MV-4-11 (cell line): ENCODE measurements around the gene SERP2.
"Not testable (repeated sequence)": the region's sequence is repeated elsewhere in the genome, so short reads cannot be mapped to it uniquely, and the experiment has no call there.

Experiments
- DNase-seq: peaks from one replicate; lab custom pipeline; 2025; lab: John Stamatoyannopoulos, UW

The SERP2 gene

DNA sequence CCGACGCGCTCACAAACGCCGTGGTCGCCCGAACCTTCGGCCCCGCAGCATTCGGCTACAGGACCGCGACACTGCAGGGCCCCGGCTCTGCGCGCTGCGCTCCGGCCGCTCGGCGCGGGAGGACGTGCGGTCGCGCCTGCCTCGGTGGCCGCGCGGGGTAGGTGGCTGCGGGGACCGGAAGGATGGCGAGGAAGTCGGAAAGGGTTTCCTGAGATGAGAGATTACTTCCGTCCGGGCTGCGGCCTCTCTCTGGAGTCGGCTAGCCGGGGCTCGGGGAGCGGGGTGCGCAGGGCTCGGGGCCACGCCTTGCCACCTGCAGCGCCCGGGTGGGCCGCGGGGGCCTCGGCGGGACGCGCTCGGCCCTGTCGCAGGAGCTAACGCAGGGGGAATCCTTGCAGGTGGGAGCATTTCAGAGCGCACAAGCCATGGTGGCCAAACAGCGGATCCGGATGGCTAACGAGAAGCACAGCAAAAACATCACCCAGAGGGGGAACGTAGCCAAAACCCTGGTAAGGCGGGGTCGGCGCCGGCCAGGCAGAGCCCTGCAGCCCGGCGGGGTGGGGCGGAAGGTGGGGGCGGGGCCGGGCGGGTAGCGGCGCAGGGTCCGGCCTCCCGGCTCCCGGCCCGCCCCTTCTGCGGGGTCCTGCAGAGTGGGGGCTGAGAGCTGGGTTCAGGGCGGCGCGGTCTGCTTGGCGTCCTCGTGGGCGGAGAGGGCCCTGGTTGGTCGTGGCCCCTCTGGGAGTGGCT lies at the start of gene SERP2:
SERP2 (plus strand) TSS at position 224 of the 747 bp plus-strand sequence; CDS start at position 426, 202 bp downstream.
- no peak for DNase-seq

DNA sequence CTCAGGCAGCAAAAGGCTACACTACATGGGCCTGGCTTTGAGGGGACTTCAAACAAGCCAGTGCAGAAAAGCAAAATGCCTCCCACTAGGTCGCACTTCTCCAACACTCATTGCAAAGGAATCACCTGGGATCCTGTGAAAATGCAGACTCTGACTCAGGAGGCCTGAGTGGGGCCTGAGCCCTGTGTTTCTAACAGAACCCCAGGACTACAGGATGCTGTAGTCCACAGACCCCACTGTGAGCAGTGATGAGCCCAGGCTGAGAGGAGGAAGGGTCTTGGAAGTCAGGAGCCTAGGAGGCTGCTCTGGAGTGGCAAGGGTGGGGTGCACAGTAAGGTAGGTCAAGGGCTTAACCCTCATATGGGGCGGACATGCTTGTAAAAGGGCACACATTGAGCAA lies 46.7 kb upstream of the SERP2 start:
- no peak for DNase-seq

DNA sequence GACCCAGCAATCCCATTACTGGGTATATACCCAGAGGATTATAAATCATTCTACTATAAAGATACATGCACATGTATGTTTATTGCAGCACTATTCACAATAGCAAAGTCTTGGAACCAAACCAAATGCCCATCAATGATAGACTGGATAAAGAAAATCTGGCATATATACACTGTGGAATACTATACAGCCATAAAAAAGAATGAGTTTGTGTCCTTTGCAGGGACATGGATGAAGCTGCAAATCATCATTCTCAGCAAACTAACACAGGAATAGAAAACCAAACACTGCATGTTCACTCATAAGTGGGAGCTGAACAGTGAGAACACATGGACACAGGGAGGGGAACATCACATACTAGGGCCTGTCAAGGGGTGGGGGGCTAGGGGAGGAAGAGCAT lies 44.6 kb upstream of the SERP2 start:
- not testable (repeated sequence) for DNase-seq

DNA sequence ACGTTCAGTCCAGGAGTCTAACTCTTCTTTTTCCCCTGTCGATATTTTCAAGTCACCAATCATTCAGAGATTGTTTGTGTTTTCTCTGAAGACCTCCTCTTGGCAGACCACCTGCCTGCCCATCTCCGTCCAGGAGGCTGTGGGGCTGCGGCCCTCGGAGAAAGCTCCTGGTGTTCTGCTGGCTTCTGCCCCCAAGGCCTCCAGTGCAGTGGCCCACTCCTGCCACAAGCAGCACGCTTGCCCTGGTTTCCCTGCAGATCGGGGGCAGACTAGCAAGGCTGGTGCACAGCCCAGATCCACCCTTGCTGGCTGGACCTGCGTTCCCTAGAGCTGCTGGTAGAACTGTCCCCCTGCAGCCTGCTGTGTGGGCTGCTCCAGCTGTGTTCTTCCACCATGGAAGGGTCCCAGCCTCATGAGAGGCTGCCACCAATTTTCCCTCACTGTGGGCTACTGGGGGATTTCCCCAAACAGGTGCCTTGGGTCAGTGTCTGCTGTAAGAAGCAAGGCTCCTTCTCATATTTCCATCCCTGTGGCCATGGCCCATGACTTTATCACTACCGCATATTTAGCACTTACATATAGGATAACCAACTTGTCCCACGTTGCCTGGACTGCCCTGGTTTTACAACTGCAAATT lies 43.6 kb upstream of the SERP2 start:
- DNase-seq, result no peak

DNA sequence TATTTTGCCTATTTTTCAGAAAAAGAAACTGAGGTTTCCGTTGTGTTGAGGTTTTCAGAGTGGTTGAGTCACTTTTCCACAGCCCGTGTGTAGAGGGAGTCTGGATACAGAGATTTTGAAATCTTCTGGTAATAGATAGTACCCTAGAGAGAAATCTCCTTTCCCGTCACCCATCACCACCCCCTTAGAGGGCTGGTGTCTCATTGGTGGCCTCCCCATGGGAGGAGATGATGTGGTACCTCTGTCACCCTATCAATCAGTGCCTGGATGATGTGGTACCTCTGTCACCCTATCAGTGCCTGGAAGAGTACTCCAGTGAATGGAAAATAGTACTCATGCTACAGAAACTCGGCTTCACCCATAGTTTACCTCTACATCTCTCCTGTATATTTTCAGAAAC lies 42.2 kb upstream of the SERP2 start:
- DNase-seq, result no peak

DNA sequence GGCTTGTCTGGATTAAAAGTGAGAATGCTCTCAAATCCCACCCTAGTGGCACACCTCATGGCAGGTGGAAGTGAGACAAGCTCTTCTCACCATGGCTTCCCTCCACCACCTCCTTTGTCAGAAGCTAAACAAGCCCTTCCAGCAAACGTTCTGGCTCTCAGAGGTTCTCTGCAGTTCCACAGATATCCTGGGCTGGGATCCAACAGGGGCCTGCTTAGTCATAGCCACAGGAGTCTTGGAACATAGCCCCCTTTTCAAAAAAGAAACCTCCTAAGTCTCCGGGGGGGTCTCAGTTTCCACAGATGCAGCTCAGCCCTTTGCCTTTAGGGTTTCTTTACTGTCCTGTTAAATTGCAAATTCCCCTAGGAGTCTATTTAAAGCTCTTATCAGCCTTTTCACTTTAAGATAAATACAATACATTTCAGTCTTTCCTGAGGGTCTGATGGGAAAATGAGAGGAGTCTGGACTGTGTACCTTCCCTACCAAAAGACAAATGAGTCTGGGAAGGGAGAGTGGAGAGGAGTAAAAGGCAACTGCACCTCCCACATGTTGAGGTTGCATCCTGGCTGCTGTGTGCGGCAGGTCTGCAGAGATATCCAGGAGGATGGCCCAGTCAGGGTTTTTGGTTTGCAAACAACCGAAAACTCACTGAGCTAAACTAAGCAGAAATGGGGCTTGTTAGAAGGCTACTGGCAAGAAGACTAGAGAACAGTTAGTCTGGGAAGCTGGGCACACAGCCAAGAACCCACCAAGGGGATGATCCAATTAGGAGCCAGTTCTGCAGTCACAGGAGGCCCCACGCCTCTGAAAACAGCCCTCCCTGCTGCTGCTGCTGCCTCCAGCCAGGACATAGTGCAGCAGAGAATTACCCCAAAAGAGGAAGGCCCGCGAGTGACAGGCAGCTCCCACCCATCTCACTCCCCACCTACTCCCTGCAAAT lies 41.4 kb upstream of the SERP2 start:
- no peak for DNase-seq

DNA sequence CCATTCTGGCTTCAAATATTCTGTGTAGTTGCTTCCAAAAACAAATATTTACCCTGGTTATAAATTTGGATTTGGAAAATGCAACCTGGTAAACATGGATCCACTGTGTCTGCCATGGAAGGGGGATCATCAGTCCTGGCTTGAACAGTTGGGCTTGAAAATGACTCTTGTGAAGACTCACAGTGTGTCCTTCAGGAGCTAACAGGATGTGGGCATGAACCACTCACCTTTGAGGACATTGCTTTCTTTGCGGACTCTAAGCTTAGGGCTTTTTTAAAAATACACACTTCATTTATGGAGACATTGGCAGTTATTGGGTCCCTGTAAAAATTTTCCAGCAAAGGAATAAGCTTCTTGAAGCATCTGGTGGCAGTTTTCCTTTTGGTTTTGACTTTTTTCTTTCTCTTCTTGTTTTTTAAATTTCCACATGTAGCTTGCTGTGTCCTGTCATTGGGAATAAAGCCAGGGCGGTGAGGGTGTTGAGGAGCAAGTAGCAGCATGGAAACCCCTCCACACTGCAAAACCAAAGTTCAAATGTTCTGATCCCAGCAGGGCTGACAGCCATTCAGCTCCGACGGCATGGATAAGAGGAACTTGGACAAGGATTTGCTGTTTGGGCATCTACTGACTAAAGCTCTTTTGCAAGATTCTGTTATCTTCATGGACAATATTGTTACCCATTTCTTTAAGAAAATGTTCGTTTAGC lies 39.5 kb upstream of the SERP2 start:
- no peak for DNase-seq

DNA sequence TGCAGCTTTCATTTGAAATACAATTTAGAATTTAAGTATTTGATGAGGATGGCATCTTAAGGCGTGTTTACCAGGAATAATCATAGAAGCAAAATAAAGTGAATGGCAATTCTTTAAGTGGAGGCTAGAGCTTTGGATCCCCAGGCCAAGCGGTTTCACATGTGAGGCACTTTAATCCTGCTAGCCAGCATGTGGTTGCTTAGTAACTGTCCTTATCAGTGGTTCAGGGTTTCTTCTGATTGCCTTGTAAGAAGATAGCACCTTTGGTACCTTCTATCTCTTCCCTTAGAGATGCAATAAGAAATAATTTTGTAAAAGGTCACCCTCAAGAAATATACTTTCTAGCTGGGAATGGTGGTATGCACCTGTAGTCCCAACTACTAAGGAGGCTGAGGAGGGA lies 38.9 kb upstream of the SERP2 start:
- no peak for DNase-seq

DNA sequence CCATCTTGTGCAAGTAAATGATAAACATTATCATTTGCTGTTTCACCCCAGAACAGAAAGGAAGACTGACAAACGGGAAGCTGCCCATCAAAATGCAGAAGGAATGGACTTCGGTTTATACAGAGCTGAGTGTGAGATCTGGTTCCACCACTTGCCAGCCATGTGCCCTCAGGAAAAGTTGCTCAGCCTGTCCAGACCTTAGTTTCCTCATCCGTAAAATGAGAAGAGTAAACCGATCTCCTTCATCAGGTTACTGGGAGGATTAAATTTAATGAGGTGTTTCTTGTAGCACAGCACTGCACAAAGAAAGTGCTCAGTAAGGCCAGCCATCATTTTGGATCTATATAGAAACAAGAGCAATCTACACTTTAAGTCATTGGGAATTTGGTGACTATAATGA lies 36.7 kb upstream of the SERP2 start:
- DNase-seq, result no peak

DNA sequence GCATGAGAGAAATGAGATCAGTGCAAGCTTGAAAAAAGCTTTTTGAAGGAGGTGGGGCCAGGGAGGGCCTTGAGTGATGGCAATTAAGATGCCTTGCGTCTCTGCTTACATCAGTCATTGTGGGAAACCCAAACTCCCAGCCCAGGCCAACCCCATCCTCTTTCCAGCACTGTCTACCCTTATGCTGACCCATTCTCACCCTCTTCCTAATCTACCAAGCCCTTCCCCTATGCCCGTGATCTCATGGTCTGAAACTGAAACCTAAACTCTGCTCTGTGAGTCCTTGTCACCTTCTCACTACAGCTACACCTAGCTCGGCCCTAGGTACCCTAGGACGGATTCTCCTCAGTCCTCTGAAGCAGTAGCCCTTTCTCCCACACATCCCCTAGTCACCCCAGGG lies 36.0 kb upstream of the SERP2 start:
- DNase-seq, result no peak

DNA sequence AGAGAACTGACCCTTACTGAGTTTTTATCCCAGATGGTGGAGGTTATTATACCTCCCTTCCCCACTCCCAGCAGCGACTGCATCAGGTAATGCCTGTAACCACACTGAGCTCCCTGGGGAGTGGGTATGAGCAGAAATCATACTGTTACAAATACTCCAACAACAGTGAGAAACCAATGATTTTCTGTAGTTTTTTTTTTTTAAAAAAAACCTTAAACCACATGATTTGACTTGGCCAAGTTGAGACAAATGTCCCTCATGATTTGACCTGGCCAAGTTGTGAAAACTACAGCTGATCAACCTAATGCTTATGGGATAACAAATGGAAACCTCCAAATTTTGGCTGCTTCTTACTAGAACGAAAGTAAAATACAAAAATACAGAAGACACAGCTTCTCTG lies 33.1 kb upstream of the SERP2 start:
- DNase-seq, result no peak

DNA sequence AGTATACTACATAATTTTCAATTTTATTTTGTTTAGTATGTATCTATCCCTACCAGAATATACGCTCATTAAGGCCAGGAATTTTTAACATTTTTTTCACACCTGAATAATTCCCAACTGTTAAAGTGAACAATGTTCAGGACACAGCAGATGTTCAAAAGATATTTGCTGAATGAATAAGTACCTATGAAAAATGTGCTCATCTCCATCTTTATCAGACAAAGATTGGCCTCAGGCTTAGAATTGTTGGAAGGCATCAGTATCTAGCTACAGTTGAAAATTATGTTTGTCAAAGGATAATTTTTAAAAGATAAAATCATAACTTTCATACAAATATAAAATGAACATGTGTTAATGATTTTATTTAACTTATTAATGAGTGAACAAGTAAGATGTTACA lies 30.9 kb upstream of the SERP2 start:
- DNase-seq, result no peak

DNA sequence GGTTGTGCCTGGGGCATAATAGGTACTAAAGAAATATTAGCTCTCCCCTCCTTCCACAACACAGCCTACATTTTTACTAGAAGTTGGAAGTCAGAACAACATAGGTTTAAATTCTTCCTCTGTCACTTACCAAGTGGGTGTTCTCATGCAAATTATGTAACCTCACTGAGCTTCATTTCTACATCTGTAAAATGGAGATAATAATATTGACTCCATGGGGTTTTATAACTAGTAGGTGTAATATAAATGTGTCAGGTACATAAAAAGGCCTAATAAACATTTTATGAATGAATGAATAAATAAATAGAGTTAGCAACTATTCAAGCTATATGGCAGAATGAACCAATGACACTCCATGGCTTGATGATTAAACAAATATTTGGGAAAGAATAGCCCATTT lies 27.1 kb upstream of the SERP2 start:
- no peak for DNase-seq

DNA sequence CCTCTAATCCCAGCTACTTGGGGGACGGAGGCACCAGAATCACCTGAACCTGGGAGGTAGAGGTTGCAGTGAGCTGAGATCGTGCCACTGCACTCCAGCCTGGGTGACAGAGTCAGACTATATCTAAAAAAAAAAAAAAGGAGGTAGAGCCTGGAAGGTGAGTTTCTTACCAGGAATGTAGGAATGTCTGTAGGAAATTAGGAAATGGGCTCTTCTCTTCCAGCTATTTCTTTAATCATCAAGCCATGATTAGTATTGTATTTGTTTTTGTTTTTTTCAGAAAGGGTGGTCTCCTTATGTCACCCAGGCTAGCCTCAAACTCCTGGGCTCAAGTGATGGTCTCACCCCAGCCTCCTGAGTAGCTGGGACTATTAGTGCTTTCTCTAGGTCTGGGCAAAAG lies 26.3 kb upstream of the SERP2 start:
- DNase-seq, result no peak

DNA sequence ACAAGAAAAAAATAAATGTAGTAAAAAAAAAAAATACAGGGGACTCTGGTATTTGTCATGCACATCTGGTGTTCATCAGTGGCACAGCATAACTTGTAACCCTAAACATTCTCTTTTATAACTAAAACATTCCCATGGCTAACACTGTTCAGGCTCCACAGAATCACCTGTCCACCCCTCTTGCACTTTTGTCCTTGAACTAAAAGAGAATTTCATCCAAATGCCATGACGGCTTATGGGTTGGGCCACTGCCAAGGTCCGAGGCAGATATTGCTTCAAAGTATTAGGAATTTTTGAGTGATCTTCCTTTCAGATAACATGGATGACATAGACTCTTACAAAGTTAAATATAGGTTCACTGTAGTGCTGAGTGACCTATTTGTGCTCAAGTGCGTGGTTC lies 25.7 kb upstream of the SERP2 start:
- DNase-seq, result no peak

DNA sequence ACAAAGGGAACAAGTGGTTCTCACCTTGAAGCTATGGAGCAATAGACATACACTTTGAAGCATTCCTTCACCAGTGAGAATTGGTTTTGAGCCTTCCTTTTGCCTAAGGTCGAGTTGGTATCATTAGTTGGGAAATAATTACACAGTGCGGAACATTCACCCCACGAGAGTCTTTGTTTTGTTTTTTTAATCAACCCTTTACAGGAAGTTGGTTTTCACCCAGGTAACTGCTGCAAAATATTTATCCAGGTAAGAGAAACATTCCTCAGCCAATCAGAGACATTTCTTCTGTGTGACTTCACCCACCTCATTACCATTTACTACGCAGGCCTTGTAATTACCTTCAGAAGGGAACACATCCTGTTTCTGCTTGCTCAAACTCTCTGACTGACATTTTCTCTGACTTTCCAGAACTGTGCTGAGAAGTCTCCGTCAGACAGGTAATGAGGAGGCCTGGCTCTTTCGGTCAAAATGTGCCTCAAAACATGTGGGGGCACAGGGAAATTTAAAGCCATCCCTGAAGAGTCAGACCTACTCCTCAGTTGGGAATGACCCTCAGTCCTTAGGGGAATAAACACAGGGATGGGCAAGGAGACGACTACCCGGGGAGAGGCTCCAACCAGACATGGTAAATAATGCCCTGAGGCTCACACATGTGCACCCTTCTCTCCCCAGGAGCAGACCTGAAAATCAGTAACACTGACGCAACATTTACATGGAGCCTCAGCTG lies 22.7 kb upstream of the SERP2 start:
- DNase-seq, result no peak

DNA sequence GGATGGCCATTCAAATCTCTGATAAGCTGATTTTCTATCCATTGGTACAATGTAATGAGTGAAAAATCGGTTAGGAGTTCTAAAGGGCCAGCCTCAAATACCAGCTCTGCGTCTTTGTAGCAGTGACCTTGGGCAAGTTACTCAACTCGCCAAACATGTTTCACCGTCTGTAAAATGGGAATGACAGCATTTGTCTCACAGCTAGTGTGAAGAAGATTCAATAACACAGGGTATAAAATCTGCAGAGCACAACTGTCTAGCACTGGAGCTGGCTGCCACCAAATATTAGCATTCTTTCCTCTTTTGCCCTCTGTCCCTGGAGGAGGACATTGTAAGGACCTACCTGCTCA lies 22.1 kb upstream of the SERP2 start:
- no peak for DNase-seq

DNA sequence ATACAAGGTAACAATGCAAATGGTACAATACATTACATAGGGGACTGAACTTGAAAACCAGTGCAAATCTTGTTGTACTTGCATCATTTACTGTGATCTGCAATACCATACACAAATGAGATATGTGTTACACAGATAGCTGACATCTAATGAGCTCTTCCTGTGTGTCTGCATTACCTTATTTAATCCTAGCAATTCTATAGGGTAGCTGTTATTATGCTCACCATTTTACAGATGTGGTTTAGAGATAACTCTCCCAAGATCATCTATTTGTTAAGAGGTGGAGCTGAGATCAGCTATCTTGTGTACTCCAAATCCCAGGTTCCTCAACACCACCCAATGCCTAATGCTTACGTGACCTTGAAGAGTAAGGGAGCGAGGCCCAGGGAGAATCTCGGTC lies 21.4 kb upstream of the SERP2 start:
- no peak for DNase-seq

DNA sequence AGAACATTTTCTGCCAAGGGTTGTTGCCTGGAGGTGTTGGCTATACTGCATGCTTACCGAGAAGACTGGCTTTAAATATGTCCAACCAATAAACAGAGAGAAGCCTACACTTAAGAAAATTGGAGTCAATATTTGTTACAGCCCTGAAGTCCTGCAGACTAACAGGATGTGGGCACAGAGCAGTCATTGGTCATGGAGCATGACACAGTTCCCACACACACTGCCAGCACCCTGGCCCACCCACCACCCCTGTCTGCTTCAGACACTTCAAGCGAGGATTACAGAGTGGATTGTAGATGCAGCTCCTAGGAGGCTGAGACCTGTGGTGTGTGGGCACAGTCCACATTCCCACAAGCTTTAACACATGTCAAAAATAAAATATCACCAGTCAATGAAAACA lies 21.0 kb upstream of the SERP2 start:
- DNase-seq, result no peak

DNA sequence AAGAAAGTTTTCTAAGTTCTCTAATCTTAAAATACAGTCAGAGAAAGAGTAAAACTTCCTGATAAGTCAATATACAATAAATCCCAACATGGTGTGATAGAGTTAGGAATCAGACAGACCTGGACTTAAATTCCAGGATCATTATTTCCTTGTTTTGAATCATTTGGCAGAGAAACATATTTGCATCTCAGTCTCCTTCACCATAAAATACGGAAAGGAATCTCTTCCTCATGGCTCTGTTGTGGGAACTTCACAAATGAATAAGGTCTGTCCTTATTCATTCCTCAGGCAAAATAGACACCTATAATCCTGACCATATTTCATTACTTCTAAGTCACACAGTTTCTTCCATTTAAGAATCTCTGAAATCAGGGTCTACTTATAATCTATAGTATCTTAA lies 19.3 kb upstream of the SERP2 start:
- DNase-seq, result no peak

DNA sequence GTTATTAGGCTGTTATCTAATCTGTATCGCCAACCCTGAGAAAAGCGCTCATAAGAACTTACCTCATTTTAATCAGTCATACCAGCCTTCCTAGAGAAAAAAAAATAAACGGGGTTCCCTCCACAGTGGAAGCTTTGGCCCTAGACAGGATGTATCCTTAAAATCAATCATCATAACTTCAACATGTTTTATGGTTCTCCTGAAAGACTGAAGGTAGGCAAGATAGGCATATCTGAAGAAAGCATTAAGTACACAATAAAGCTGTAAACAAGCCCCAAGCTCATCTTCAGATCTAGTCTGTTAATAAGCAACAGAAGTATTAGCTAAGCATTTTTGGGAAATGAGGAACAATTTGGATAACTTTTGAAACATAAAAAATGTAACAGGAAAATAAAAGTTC lies 18.7 kb upstream of the SERP2 start:
- DNase-seq, result no peak

DNA sequence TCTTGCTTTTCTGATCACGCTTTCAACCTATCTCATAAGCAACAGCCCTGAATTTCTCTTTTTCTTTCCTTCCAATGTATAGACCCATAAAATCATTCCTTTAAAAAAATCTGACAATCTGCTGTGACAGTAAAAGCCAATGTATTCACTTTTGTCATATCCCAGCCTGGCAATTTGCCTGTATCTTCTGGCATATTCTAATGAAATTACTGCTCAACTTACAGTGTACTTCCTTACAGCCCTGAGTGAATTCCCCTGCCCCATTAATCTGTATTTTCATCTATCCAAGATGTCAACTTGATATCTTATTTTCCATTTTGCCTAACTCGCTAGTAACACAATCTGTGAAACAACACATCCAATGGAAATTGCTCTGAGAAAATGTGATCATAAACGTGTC lies 18.0 kb upstream of the SERP2 start:
- DNase-seq, result no peak
